ENCODE measurements around the gene SLC25A39.
"Not testable (repeated sequence)": the region's sequence is repeated elsewhere in the genome, so short reads cannot be mapped to it uniquely, and the experiment has no call there.

SLC25A39 gene

DNA sequence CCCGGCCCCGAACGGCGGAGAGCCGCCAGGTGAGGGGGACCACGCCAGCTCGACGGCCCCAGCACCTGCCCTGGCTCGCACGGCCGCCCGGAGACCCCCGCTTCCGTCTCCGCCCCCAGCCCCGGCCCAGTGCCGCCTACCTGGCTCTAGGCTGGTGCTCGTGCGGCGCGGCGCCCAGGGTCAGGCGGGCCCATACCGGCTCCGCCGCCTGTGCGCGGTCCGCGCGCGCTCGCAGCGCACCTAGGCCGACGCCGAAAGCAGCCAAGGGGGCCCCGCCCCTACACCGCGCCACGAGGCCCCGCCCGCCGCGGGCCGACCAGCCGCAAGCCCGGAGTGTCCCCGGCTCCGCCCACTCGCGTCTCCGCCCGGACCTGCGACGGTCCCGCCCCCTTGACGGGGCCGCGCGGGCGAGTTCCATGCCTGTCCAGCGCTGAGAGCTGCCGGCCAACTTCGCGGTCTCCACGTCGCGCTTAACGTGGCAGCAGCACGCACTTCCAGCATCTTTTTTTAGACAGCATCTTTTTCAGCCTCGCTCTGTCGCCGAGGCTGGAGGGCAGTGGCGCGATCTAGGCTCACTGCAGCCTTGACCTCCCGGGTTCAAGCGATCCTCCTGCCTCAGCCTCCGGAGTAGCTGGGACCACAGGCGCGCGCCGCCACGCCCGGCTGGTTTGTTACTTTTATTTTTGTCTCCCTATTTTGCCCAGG lies at the start of gene SLC25A39:
TSS of gene SLC25A39 (minus strand) at position 253 of the 705 bp plus-strand sequence. CDS start 1,261 bp downstream, outside the sequence.
- no peak for DNase-seq (ENCODE audit: low read depth)

DNA sequence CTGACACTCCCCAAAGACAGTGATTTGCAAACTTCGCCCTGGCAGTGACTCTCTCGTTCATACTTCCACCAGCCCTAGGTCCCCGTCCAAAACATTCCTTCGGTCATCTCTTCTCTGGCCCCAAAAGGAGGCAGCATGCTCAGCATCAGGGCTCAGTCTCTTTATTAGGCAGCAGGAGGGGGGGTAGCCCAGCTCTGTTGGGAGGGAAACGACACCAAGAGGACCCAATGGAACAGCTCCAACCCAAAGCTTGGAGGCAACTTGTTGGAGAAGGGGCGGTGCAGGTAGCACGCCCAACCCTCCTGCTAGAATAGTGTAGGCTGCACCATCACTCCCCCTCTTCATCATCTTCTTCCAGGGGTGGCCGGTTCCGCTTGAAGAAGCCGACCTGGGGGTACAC lies 47.4 kb upstream of the SLC25A39 start:
- DNase-seq (ENCODE audit: low read depth): no peak

- DNase-seq (ENCODE audit: low read depth): not testable (repeated sequence)
These were observed 44.9 kb upstream of the SLC25A39 start for GRCh38 chr17:44369414-44370023.

DNA sequence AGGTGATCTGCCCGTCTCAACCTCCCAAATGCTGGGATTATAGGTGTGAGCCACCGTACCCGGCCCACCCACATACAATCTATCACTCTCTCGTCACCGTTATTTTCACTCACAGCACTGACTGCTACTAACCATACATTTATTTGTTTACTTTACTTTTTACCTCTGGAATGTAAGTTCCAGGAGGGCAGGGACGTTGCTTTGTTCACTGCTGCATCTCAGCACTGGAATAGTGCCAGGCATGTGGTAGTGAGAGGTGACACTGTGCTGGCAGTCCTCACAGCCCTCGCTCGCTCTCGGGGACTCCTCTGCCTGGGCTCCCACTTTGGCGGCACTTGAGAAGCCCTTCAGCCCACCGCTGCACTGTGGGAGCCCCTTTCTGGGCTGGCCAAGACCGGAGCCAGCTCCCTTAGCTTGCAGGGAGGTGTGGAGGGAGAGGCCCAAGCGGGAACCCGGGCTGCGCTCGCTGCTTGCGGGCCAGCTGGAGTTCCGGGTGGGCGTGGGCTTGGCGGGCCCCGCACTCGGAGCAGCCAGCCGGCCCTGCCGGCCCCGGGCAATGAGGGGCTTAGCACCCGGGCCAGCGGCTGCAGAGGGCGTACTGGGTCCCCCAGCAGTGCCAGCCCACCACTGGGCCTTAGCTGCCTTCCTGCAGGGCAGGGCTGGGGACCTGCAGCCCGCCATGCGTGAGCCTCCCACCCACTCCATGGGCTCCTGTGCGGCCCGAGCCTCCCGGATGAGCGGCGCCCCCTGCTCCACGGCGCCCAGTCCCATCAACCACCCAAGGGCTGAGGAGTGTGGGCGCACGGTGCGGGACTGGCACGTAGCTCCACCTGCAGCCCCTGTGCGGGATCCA lies 44.0 kb upstream of the SLC25A39 start:
- not testable (repeated sequence) for DNase-seq (ENCODE audit: low read depth)

- no peak for DNase-seq (ENCODE audit: low read depth)
These were observed 42.8 kb upstream of the SLC25A39 start for GRCh38 chr17:44367231-44367979.

DNA sequence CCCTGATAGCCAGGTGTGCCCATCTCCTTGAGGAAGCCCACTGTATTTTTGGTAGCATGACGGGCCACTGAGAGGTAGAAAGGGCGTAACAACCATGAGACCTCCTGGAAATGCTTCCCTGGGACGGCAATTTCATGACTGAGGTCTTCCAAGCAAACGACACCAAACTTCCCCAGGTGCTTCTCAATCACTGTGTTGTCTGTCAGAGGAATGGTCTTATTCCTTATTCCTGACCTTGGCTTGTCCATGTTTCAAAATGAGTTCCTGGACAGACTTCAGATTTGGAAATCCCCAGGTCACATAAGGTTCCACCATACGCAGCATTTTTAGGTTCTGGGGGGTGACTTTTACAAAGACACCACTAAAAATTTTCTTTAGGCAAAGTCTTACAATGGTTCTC lies 40.4 kb upstream of the SLC25A39 start:
- not testable (repeated sequence) for DNase-seq (ENCODE audit: low read depth)

- DNase-seq (ENCODE audit: low read depth): no peak
These were observed 39.1 kb upstream of the SLC25A39 start, which contains the start of gene FAM171A2 for GRCh38 chr17:44363613-44364159. Gene FAM171A2 (minus strand): TSS chr17:44363853. CDS start chr17:44363714, 139 bp downstream.

DNA sequence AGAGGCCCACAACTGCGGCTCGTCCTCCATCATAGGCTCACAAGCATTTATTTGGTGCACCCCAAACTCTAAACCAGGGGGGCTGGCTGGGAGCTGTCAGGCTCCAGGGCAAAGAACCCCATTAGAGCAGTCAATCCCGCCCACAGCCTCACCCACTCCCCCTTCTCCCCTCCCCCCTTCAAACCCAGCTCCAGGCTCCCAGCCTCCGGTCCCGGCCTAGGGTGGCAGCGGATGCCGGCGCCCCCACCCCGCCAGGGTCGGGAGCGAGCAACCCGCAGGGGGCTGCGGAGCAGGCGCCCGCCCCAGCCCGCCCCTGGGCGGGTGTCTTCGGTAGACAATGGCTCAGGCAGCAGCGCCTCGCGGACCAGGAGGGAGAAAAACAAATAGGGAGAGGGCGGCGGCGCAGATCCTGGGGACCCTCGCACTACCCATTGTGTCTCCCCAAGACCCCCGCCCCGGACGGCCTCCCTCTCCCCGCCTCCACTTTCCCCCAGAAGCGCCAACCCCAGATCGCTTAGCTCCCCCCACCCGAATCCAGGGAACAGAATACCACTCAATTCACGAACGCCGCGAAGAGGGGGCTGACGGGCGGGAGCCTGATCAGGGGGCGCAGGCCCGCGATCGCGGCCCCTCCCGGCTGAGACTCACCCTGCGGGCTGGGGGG lies 38.5 kb upstream of the SLC25A39 start:
- no peak for DNase-seq (ENCODE audit: low read depth)

- DNase-seq (ENCODE audit: low read depth): no peak
These were observed 37.9 kb upstream of the SLC25A39 start for GRCh38 chr17:44362459-44362948.

DNA sequence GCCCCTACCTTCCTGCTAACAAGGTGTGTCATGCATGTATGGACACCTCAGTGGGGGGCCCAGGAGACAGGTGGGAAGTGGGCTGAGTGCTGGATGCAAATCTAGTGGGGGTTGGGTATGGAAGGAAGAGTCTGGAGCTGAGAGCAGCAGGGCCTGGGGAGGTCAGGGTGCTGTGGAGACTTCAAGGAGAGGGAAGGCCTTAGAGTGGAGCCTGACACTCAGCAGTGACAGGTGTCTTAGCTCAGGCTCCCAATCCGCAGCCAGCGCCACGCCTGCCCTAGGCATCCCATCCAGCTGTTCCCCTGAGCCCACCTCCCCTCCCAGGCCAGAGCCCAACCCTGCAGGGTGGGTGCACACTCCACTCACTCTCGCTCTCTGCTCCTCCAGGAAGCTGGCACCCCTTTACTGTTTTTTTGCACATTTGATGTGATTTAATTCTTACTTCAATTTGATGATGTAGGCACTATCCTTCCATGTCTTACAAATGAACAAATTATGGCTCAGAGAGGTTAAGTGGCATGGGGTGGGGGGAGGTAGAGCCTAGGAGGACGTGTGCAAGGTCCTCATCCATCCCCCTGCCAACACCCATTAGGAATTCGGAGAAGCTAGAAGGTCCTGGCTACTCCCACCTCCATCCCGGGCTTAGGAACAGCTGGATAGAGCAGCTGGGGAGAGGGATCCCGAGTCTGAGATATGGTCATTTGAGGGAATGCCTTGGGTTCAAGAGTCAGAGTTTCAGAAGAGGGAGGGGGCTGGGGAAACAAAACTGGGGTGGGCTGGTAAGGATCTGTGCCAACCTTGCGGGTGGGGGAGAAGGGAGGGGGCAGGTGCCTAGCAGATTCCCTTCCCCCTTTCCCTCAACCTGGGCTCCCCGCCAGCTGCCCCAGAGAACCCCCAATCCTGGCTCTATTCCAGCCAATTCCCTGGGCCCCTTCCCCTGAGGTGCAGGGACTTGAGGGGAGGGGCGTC lies 37.0 kb upstream of the SLC25A39 start:
- no peak for DNase-seq (ENCODE audit: low read depth)

- DNase-seq (ENCODE audit: low read depth): no peak
These were observed 36.2 kb upstream of the SLC25A39 start for GRCh38 chr17:44360826-44361225.

DNA sequence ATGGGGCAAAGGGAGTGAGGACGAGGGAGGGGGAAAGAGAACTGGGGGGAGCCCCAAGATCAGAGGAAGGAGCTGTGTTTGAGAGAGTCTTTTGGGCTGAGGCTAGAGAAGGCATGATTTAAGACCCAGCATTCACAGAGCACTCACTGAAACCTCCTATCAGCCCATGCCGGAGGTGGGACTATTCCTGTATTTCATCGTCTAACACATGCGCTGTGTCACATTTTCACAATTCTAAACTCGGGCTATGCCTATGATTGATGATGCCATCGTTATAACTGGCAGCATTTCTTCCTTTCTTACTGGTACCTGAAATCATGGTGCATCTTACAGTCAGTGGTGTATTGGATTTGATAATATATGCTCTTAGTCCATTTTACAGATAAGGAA lies 35.5 kb upstream of the SLC25A39 start:
- DNase-seq (ENCODE audit: low read depth): no peak

- no peak for DNase-seq (ENCODE audit: low read depth)
These were observed 35.0 kb upstream of the SLC25A39 start for GRCh38 chr17:44359458-44360143.

DNA sequence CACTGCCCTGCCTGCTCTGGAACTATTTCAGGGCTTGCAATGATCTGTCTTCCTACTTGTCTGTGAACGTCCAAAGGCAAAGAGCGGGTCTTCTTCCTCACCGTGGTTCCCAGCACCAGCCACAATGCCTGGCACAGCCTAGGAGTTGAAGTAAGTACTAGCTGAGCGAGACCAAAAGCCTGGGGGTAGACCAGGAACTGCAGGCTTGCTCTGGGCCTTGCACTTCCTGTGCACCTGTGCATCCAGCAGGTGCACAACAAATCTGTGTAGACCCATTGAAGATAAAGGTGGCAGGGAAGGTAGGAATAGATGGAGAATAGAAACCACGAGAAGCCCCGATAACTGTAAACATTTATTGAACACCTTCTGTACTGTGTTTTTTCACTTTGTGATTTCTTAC lies 34.4 kb upstream of the SLC25A39 start:
- no peak for DNase-seq (ENCODE audit: low read depth)

- no peak for DNase-seq (ENCODE audit: low read depth)
These were observed 33.4 kb upstream of the SLC25A39 start for GRCh38 chr17:44358066-44358465.

DNA sequence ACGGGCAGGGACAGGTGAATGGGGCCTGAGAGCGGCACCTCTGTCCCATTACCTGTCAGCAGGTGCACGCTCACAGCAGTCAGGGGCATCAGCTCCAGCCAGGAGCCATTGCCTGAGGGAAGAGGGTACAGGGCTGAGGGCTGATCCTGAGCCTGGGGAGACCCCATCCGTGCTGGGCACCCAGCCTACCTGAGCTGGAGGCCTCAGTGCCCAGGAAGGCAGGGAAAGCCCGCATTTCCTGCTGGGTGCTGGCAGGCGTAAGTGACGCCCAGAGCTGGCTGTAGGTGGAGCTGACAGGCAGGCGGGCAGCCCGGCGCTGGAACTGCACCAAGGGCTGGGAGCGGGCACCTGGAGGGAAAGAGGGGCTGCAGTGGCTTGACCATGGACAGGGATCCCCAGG lies 31.6 kb upstream of the SLC25A39 start:
- DNase-seq (ENCODE audit: low read depth): no peak

- DNase-seq (ENCODE audit: low read depth): no peak
These were observed 31.0 kb upstream of the SLC25A39 start for GRCh38 chr17:44355642-44356099.

DNA sequence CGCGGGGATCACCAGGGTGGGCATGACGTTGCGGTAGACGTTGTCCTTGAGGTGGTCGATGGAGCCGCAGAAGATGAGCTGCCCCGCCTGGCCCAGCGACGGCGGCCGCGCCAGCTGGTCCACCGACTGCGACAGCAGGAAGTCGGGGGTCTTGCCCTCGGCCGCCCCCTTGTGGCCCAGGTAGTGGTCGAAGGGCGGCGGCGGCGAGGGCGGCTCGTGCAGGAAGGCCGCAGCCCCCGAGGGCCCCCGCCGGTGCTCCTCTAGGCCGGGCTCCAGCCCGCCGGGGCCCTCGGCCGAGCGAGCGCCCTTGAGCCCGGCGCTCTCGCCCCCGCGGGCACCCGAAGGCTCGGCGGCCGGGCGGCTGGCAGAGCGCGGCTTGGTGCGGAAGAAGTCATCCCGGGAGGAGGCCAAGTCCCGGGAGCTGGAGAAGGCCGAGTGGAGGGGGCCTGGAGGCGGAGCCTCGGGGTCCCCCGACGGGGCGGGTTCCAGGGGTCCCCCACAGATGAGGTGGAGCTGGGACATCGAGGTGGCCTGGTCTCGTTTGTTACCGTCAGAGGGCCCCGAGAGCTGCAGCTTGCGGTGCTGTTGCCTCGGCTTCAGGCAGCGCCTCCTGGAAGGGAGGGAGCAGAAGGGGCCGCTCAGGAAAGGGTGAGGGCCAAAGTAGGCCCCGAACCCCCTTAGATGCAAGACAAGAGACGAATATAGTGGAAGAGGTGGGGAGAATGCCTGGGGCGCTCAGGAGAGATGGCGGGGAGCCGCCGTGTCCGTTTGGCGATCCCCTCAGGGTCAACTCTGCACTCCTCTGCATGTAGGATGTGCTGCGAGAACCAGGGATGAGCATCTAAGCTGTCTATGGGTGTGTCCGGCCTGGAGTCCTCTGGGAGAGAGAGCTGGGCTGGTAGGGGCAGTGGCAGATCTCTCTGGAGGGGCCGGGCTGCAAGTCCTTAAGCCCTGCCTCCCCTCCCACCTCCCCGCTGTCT lies 30.2 kb upstream of the SLC25A39 start:
- DNase-seq (ENCODE audit: low read depth): no peak
